Colonic mucosa (tissue), 4 donors: ENCODE results near the gene NPVF. TPM values are rescaled to one million over a fixed set of nuclear protein-coding genes. Genes with fewer than 3 reads are reported as not detected.

ENCODE experiments used
- DNase-seq: peaks from one replicate; pipeline ENCODE4 v3.0.0-alpha.2; 2020
- H3K27ac ChIP-seq: fragments of 200-600 bp; one replicate; pipeline ENCODE4 v1.8.0; 2021
- H3K27me3 ChIP-seq: fragments of 200-600 bp; one replicate; pipeline ENCODE4 v1.8.0; 2021
- H3K36me3 ChIP-seq: fragments of 200-600 bp; one replicate; pipeline ENCODE4 v1.8.0; 2021
- H3K4me1 ChIP-seq: fragments of 200-600 bp; one replicate; pipeline ENCODE4 v1.8.0; 2021; ENCODE audit warnings: mild to moderate bottlenecking
- H3K4me3 ChIP-seq: fragments of 200-600 bp; one replicate; pipeline ENCODE4 v1.8.0; 2021
- H3K9ac ChIP-seq, 2 donors: one replicate each; pipeline ENCODE4 v1.7.0; 2013; ENCODE audit warnings: control low read depth in 2 of 2, low read depth in 2 of 2, low read length in 2 of 2
- H3K9me3 ChIP-seq: fragments of 200-600 bp; one replicate; pipeline ENCODE4 v1.8.0; 2021
- CTCF ChIP-seq: fragments of 200-600 bp; IDR thresholded peaks from one replicate; pipeline ENCODE4 v1.8.0; 2022; ENCODE audit warnings: antibody characterized with exemption, mild to moderate bottlenecking
- intact Hi-C: fragments of 100-400 bp; cut with DNase I; formaldehyde crosslinking; loops from one replicate; pipeline ENCODE4 v1.14.1; 2022
- total RNA-seq, 2 donors: library from RNA; stranded (reverse); fragmentation: NEBNext Ultra II Directional in 1 of 2; extraction: Animal tissue kit (Norgen Biotek cat#: 25700) in 1 of 2; gene quantifications; one replicate each; pipeline ENCODE4 v1.2.1, GENCODE V29; 2021
- donor health status: healthy.
- donor health status: DM: no; HTN: no; CAD: no.
- donor health status: DM: no; HTN: no; CAD: no.

Gene NPVF
- total RNA-seq, 2 donors from 2014 or later = not detected

- Histone ChIP-seq H3K27ac (no peak overlapping the region), H3K9me3 (no peaks in the 10 kb centered on the region), H3K36me3 (no peaks in the 10 kb centered on the region), H3K27me3 (no peaks in the 10 kb centered on the region), H3K9ac (no peak overlapping the region), H3K4me3 (no peak overlapping the region), H3K4me1 (no peaks in the 10 kb centered on the region)
- DNase-seq = no peak
- intact Hi-C loops = no loop called here
- TF ChIP-seq CTCF = no peak
Measured at GRCh38 chr7:25242678-25243077, 14.4 kb upstream of the NPVF start.

GRCh38 chr7:25240896-25241295 lies 12.6 kb upstream of the NPVF start:
- TF ChIP-seq CTCF = no peak
- intact Hi-C loops = no loop called here

GRCh38 chr7:25240340-25240739 lies 12.1 kb upstream of the NPVF start:
- Histone ChIP-seq H3K36me3 (no peaks in the 10 kb centered on the region), H3K4me3 (no peak overlapping the region), H3K9me3 (no peaks in the 10 kb centered on the region), H3K27ac (no peak overlapping the region), H3K27me3 (no peaks in the 10 kb centered on the region), H3K9ac (no peak overlapping the region), H3K4me1 (no peaks in the 10 kb centered on the region)
- no peak for TF ChIP-seq CTCF
- intact Hi-C loops = no loop called here
- DNase-seq = no peak

More at GRCh38 chr7:25240896-25241295, 12.6 kb upstream of the NPVF start:
- Histone ChIP-seq H3K9me3 (no peaks in the 10 kb centered on the region), H3K36me3 (no peaks in the 10 kb centered on the region), H3K4me3 (no peak overlapping the region), H3K27ac (no peak overlapping the region), H3K9ac (no peak overlapping the region), H3K27me3 (no peaks in the 10 kb centered on the region), H3K4me1 (no peaks in the 10 kb centered on the region)
- no peak for DNase-seq

GRCh38 chr7:25239888-25240287 lies 11.6 kb upstream of the NPVF start:
- TF ChIP-seq CTCF = no peak
- intact Hi-C loops = no loop called here
- Histone ChIP-seq H3K4me3 (no peak overlapping the region), H3K27me3 (no peaks in the 10 kb centered on the region), H3K9ac (no peak overlapping the region), H3K9me3 (no peaks in the 10 kb centered on the region), H3K27ac (no peak overlapping the region), H3K4me1 (no peaks in the 10 kb centered on the region), H3K36me3 (no peaks in the 10 kb centered on the region)
- no peak for DNase-seq

GRCh38 chr7:25238066-25238725 lies 9.9 kb upstream of the NPVF start:
- no peak for TF ChIP-seq CTCF
- intact Hi-C loops = no loop called here
- Histone ChIP-seq H3K27ac (no peak overlapping the region), H3K4me3 (no peak overlapping the region), H3K36me3 (no peaks in the 10 kb centered on the region), H3K27me3 (no peaks in the 10 kb centered on the region), H3K4me1 (no peaks in the 10 kb centered on the region), H3K9me3 (no peaks in the 10 kb centered on the region), H3K9ac (no peak overlapping the region)
- DNase-seq = no peak
